Subcutaneous adipose tissue (tissue), 4 donors: ENCODE data around the gene AUTS2. TPM values are rescaled to one million over a fixed set of nuclear protein-coding genes. Genes with fewer than 3 reads are reported as not detected.

ENCODE experiments used
- CTCF ChIP-seq: fragments of 450-650 bp; IDR thresholded peaks from one replicate; pipeline ENCODE4 v1.5.1; 2016; ENCODE audit warnings: low read depth, mild to moderate bottlenecking, control low read depth, antibody characterized with exemption, moderate library complexity
- total RNA-seq, 4 donors: library from RNA; depleted of rRNA; stranded (reverse); fragments of >200 nt; gene quantifications; one replicate each; pipeline ENCODE4 v1.1.0, GENCODE V29; 2016

AUTS2 gene
- total RNA-seq, 4 donors from 2014 or later, result 22.4 to 46.9 (median 27.4) TPM

- no peak for TF ChIP-seq CTCF
Observed at GRCh38 chr7:69801729-69802682, 203.7 kb downstream of the AUTS2 start.

- TF ChIP-seq CTCF, result no peak
Observed at GRCh38 chr7:69803699-69804516, 205.6 kb downstream of the AUTS2 start.

DNA sequence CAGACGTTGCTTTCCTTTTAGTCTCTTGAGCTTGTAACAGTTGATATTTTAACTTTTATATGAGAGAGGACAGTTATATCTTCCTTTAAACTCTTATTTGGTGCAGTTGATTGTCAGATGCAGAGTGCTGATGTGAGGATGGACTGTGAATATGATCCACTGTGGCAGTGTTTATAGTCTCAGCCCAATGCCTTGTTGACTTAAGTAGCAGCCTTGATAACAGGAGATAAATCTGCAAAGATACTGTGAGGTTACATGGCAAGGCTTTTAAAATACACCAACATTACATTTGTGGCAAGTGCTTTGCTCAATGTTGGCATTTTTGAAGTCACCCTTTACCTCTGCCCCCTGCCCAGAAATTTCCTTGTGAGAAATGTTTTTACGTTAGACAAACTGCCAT is 206.7 kb downstream of the AUTS2 start:
- TF ChIP-seq CTCF, result no peak

- no peak for TF ChIP-seq CTCF
Observed at GRCh38 chr7:69808391-69808790, 210.1 kb downstream of the AUTS2 start.

DNA sequence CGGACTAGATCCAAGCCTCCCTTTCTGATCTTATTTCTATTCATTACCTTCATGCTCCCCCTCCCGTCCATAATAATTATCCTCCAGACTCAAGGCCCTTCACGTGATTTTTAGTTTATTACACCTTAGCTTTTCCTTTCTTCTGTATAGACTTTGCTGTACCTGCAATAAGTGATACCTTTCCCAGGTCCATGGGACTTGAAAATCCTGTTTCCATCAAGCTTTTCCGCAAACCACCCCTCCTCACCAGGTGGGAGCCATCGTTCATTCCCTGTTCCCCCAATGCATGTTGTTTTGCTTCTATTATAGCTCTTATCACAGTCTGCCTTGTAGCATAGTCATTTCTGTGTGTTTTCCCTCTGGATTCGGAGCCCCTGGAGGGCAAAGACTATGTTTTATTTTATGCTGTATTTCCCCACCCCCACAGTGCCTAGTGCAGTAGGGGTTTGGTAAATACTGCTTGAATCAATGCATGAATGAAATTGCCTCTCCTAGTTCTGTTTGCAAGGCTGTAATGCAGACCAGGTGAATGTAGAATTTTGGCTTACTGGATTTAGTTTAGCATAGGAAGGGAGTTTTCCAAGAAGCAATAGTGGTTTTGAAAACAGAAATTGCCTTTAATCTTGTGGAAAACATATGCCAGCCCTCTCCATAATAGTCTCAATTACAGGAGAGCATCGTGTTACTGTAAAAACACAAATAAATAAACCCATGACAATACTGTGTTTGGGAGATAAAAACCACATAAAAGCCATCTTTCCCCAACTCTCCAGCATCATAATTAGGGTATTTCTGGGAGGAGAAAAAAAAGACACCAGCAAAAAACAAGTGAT is 213.4 kb downstream of the AUTS2 start:
- no peak for TF ChIP-seq CTCF

- TF ChIP-seq CTCF, result no peak
Observed at GRCh38 chr7:69812756-69813155, 214.5 kb downstream of the AUTS2 start.
